Measurements from ENCODE around the gene COQ7.

Gene COQ7

DNA sequence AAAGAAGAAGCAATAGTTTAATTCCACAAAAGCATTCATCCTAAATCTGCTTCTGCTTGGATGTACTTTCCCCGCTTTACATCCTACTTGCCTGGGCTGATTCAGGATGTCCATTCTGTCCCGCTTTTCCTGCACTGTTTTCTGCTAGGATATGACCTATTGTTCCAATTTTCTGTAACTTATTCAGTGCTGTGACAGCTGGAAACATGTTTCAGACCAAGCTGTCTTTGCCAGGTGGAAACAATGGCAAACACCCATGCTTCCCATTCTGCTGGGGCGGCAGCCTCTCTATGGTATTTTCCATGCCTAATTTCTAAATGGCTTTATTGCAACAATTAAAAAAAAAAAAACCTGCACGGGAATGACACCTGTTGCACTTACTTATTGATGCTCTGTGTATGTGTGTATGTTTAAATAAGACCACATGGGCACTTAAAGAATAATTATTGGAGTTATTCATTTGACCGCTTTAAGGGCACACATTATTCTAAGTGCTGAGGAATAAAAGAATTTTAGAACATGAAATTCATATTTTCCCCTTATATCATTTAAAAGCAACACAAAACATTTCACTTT is 21.0 kb downstream of the COQ7 start:
- H3K4me1 ChIP-seq (ENCODE audit: control insufficient read depth, low read length) = peaks cover 22% of the 10 kb centered on the region
- TF ChIP-seq, protein P1, sequence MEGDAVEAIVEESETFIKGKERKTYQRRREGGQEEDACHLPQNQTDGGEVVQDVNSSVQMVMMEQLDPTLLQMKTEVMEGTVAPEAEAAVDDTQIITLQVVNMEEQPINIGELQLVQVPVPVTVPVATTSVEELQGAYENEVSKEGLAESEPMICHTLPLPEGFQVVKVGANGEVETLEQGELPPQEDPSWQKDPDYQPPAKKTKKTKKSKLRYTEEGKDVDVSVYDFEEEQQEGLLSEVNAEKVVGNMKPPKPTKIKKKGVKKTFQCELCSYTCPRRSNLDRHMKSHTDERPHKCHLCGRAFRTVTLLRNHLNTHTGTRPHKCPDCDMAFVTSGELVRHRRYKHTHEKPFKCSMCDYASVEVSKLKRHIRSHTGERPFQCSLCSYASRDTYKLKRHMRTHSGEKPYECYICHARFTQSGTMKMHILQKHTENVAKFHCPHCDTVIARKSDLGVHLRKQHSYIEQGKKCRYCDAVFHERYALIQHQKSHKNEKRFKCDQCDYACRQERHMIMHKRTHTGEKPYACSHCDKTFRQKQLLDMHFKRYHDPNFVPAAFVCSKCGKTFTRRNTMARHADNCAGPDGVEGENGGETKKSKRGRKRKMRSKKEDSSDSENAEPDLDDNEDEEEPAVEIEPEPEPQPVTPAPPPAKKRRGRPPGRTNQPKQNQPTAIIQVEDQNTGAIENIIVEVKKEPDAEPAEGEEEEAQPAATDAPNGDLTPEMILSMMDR (IDR thresholded peaks at IDR 0.05; ENCODE audit: low read depth, low read length, poor library complexity, severe bottlenecking) = no peak
- no peak for TF ChIP-seq EZH2phosphoT487 (IDR thresholded peaks at IDR 0.05; ENCODE audit: borderline replicate concordance, low read length)
- H3K27me3 ChIP-seq (ENCODE audit: control insufficient read depth, low read length) = peaks cover 3% of the 10 kb centered on the region; the same call in 1 of the 2 replicates
- no peaks in the 10 kb centered on the region for H3K9me2 ChIP-seq (replicated peaks; ENCODE audit: control insufficient read depth, low read length)
- no peaks in the 10 kb centered on the region for H3K36me3 ChIP-seq (ENCODE audit: control insufficient read depth, low read length)
- H3K27ac ChIP-seq (ENCODE audit: low read depth, low read length) = no peak overlapping the region
- H3K4me2 ChIP-seq (ENCODE audit: low read length) = no peak overlapping the region
- no peak overlapping the region for H3K4me3 ChIP-seq (ENCODE audit: low read length)
- no peaks in the 10 kb centered on the region; the same call in 1 of the 2 replicates for H3F3A ChIP-seq (ENCODE audit: control insufficient read depth, insufficient read depth)
- H4K20me1 ChIP-seq (ENCODE audit: control insufficient read depth, insufficient read depth, low read depth, low read length) = no peaks in the 10 kb centered on the region
- H3K79me2 ChIP-seq (ENCODE audit: control insufficient read depth, low read length) = no peaks in the 10 kb centered on the region
- H3K9me3 ChIP-seq (ENCODE audit: control insufficient read depth, insufficient read depth, low read length) = no peaks in the 10 kb centered on the region

DNA sequence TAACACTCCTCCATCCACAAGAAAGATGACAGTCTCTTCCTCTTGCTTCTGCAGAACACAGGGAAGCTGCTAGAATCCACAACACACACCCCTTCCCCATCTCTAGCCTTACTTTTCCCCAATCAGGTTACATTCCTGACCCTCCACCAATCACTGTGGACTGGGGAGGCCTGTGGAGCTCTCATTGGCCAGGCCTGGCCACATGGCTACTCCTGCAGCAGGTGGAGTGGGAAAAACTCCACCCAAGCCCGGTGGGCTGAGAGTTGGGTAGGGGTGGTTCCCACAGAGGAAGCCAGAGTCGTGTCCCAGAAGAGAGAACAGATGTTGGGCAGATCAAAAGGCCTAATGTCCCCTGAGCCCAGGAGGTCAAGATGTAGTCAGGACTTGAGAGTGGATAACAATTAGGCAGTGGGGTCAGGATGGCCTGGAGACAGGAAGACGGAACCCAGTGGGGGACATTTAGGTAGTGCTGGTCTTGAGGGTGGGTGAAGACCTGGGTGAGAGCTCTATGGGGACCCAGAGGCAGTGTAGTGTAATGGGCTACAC is 22.1 kb downstream of the COQ7 start:
- H3K9me3 ChIP-seq (ENCODE audit: control insufficient read depth, insufficient read depth, low read length) = no peaks in the 10 kb centered on the region
- H4K20me1 ChIP-seq (ENCODE audit: control insufficient read depth, insufficient read depth, low read depth, low read length) = no peaks in the 10 kb centered on the region
- no peak overlapping the region for H3K4me2 ChIP-seq (ENCODE audit: low read length)
- no peaks in the 10 kb centered on the region for H3F3A ChIP-seq (ENCODE audit: control insufficient read depth, insufficient read depth)
- no peak for TF ChIP-seq EZH2phosphoT487 (IDR thresholded peaks at IDR 0.05; ENCODE audit: borderline replicate concordance, low read length)
- TF ChIP-seq, protein P1 (IDR thresholded peaks at IDR 0.05; ENCODE audit: low read depth, low read length, poor library complexity, severe bottlenecking) = no peak
- H3K27me3 ChIP-seq (ENCODE audit: control insufficient read depth, low read length) = peaks cover 3% of the 10 kb centered on the region; the same call in 1 of the 2 replicates
- no peaks in the 10 kb centered on the region for H3K36me3 ChIP-seq (ENCODE audit: control insufficient read depth, low read length)
- H3K27ac ChIP-seq (ENCODE audit: low read depth, low read length) = no peak overlapping the region
- peaks cover 12% of the 10 kb centered on the region for H3K4me1 ChIP-seq (ENCODE audit: control insufficient read depth, low read length)
- no peak overlapping the region for H3K4me3 ChIP-seq (ENCODE audit: low read length)
- no peaks in the 10 kb centered on the region for H3K9me2 ChIP-seq (replicated peaks; ENCODE audit: control insufficient read depth, low read length)
- H3K79me2 ChIP-seq (ENCODE audit: control insufficient read depth, low read length) = no peaks in the 10 kb centered on the region

DNA sequence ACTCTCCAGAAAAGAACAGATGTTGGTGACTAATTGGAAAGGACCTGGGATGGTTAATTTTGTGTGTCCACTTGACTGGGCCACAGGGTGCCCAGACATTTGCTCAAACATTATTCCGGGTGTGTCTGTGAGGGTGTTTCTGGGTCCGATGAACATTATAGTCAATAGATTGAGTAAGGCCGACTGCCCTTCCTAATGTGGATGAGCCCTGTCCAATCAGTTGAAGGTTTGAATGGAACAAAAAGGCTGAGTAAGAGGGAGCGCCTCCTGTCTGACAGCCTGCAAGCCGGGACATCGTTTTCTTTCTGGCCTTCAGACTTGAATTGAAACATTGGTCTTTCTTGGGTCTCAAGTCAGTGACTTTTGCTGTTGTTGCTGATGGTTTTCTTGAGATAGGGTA is 23.5 kb downstream of the COQ7 start:
- Histone ChIP-seq H3K4me1 (ENCODE audit: control insufficient read depth, low read length) (peaks cover 13% of the 10 kb centered on the region), H3K9me2 (replicated peaks; ENCODE audit: control insufficient read depth, low read length) (no peaks in the 10 kb centered on the region), H3K27me3 (ENCODE audit: control insufficient read depth, low read length) (peaks cover 3% of the 10 kb centered on the region; the same call in 1 of the 2 replicates), H3K27ac (ENCODE audit: low read depth, low read length) (no peak overlapping the region), H4K20me1 (ENCODE audit: control insufficient read depth, insufficient read depth, low read depth, low read length) (no peaks in the 10 kb centered on the region), H3K4me2 (ENCODE audit: low read length) (no peak overlapping the region), H3K4me3 (ENCODE audit: low read length) (no peak overlapping the region), H3K79me2 (ENCODE audit: control insufficient read depth, low read length) (no peaks in the 10 kb centered on the region), H3F3A (ENCODE audit: control insufficient read depth, insufficient read depth) (no peaks in the 10 kb centered on the region), H3K36me3 (ENCODE audit: control insufficient read depth, low read length) (no peaks in the 10 kb centered on the region), H3K9me3 (ENCODE audit: control insufficient read depth, insufficient read depth, low read length) (no peaks in the 10 kb centered on the region)
- TF ChIP-seq, protein P1 (IDR thresholded peaks at IDR 0.05; ENCODE audit: low read depth, low read length, poor library complexity, severe bottlenecking) = no peak
- TF ChIP-seq EZH2phosphoT487 (IDR thresholded peaks at IDR 0.05; ENCODE audit: borderline replicate concordance, low read length) = no peak

Data from DOHH2 (cell line).